Ammon's horn (tissue), 1 donor: Measurements from ENCODE around the gene ERFE.
"Not testable (repeated sequence)": the region's sequence is repeated elsewhere in the genome, so short reads cannot be mapped to it uniquely, and the experiment has no call there.

ENCODE experiments used
- DNase-seq: peaks from one replicate; pipeline ENCODE4 v3.0.0-alpha.2; 2016; ENCODE audit warnings: low spot score

The ERFE gene, protein sequence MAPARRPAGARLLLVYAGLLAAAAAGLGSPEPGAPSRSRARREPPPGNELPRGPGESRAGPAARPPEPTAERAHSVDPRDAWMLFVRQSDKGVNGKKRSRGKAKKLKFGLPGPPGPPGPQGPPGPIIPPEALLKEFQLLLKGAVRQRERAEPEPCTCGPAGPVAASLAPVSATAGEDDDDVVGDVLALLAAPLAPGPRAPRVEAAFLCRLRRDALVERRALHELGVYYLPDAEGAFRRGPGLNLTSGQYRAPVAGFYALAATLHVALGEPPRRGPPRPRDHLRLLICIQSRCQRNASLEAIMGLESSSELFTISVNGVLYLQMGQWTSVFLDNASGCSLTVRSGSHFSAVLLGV

DNA sequence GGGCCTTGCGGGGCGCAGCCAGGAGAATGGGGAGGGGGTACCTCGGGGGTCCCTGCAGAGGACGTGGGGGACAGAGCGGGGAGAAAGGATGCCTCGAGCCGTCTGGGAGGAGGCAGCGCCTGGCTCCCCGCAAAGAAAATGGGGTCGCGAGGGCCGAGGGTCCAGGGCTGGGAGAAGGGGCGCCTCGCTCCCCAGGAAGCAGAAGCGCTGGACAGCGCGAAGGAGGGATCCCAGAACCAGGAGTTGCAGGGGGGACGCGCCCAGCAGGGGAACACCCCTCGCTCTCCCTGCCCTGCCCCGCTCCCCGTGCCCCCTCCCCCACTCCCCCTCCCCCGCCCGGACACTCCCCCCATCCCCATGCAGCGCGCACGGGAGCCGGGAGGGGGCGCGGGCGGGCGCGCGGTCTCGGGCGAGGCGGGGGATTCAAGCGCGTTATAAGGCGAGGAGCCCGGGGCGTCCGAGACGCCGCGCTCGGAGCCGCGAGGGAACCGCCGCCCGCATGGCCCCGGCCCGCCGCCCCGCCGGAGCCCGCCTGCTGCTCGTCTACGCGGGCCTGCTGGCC is at the start of gene ERFE:
ERFE (plus strand) TSS at position 462 of the 562 bp plus-strand sequence; CDS start at position 500, 38 bp downstream.
- no peak for DNase-seq

DNA sequence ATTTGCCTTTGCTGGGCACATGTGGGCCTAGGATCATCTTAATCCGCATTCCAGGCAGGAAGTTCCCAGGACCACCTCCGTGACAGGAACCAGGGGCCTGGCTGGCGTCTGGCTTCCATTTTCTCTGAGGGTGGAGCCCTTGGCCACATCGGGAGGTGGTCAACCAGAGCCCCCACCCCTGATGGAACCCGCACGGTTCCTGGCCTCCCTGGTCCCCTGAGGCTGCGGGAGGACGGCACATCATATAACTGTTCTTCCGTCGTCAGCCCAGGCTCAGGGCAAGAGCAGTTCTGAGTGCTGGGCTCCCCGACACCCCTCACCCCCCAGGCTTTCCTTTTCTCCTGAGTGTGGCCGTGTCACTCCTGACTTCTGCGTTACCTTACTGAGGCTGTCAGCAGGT is 45.2 kb upstream of the ERFE start:
- no peak for DNase-seq

DNA sequence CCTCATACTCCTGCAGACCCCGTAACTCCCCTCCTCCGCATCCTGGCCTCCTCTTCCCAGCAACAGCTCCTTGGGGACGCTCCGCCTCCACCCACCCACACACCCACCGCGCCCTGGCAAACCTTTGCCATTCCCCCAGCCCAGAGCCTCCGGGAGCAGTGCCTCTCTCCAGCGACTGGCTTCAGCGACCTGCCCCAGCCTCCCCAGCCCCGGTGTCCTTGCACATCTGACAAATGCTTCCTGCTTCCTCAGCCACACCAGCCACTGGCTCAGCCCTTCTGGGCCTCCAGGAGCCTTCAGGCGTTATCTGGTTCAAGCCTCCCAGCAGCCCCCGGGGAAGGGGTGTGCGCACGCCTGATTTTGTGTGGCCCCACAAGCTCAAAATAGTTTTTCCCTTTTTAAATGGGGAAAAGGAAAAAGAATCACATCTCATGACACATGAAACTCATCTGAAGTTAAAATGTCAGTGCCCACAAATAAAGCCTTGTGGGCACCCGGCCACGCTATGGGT is 44.4 kb upstream of the ERFE start:
- DNase-seq, result no peak

DNA sequence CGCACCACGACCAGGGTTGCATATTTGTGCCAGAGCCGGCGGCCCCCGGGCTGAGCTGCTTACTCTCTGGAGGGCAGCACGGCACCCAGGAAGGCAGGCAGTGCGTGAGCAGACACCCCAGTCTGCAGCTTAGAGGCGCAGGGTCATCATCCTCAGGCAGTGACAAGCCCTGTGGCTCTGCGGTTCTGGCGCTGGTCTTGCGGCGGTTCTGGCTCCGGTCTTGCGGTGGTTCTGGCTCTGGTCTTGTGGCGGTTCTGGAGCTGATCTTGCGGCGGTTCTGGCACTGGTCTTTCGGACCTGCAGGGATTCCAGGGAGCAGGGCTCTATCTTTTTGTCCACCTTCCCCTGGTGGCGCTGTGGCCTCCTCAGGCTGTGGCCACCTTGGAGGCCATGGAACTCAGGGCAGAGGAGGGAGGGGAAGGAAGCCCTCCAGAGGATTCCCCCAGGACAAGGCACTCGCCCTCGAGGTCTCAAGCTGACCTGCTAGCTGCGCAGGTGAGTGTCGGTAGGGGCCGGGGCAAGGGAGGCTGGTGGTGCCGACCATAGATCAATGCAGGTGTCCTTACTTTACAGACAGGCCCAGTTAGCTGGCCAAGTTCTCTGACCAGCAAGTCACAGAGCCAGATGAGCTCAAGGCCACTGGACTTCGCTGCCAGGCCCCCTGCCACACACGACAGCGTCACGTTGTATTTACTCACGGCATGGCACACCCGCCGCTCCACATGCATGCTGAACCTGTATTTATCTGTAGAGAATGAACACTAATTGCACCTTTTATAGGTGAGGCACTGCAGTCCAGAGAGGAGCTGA is 43.7 kb upstream of the ERFE start:
- DNase-seq, result no peak

DNA sequence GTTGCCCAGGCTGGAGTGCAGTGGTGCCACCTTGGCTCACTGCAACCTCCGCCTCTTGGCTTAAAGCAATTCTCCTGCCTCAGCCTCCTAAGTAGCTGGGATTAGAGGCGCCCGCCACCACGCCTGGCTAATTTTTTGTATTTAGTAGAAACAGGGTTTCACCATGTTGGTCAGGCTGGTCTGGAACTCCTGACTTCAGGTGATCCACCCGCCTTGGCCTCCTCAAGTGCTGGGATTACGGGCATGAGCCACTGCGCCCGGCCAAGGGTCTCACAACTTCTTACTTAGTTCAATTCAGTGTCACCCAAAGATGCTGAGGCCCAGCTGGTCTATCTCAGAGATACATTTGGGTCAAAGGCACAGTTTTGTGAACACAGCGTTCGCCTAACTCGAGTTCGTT is 43.1 kb upstream of the ERFE start:
- DNase-seq, result not testable (repeated sequence)

DNA sequence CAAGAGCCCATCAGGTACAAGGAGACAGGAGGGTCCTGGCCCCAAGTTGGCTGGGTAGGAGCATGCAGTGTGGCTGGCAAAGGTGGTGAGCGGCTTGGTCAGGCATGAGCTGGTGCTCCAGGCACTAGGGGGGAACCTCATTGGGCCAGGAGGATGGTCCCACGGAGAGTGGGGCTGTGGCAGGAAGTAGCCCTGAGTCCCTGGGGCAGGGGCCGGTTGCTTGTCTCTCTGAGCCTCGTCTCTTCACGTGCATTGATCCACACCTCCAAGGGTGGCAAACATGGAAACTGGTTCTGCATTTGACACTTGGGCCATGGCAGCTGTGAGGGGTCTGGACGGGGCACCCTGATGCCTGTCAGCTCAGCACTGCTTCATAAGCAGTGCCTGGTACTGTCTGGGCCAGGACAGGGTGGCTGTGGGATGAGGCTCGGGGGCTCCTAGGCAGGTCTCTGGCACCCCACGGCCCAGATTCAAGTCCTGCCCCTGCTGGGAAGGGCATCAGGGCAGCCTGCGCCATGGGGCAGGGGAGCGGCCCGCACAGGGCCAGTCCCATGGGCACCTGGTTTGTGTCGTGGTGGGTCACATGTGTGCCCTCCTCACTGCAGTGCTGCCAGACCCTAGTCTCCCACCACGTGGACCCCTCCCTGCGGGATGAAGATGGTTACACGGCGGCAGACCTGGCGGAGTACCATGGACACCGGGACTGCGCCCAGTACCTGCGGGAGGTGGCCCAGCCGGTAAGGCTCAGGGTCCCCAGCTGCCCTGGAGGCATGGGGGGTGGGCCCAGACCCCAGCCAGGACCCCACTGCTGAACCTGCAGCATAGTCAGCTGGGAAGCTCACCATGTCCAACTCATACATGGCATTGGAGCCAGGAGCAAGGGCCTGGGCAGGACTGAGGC is 42.2 kb upstream of the ERFE start:
- no peak for DNase-seq

DNA sequence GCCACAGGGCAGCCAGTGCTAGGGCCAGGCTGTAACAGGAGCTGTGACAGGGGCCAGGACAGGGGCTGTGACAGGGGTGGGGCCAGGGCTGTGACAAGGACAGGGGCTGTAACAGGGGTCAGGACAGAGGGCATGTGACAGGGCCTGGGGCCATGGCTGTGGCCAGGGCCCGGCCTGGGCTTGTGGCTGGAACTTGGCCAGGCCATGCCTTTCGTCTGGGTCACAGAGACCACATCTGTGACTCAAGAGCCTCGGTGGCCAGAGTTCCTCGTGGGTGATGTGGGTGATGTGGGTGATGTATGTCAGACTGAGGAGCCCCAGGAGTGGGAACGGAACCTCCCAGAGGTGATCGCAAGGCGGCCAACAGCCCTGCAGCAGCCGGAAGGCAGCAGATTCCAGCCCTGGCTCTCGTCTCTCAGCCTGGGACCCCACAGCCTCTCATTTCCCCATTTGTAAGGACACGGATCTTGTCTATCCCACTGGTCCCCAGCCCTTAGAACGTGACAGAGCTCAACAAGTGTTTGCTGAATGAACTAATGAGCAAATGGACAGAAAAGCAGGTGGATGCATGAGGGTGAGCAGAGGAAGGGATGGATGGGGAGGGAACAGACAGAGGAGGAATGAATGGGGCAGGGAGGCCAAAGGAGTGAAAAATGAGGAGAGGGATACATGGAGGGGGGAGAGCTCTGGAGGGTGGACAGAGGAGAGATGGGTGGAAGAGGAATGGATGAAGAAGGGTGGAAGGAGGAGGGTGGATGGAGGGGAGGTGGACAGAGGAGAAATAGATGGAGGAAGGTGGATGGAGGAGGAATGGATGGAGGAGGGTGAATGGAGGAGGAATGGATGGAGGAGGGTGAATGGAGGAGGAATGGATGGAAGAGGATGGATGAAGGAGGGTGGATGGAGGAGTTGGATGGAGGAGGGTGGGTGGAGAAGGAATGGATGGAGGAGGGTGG is 41.3 kb upstream of the ERFE start:
- no peak for DNase-seq

DNA sequence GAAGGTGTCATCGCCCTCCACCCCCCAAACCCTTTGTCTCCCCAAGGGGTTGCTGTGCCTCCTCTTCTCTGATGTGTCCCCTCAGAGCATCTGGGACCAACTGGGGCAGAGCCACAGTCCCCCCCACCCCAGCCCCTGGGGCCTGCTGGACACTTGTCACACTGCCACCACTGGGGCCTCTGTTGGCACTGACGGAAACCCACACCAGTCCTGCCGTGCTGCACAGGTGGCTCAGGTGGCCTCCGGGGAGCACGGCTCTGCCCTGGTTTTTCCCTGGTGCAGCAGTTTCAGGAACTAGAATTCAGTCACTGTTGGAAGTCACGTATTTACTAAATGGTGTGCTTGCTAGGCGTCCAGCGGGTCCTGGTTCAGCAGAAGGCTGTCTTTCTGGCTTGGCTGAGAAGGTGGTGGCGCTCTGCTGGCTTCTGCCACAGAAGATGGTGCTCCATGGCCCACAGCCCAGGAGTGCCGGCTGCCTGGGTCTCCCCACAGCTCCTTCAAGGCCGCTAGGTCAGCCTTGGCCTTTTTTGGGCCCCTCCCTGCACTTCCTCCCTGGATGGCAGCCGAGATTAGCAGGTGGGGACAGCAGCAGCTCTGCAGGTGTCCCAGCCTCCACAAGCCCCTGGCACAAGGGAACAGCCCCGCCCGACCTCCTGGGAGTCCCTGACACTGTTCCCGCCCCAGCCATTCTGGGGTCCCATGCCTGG is 38.9 kb upstream of the ERFE start:
- DNase-seq, result no peak

DNA sequence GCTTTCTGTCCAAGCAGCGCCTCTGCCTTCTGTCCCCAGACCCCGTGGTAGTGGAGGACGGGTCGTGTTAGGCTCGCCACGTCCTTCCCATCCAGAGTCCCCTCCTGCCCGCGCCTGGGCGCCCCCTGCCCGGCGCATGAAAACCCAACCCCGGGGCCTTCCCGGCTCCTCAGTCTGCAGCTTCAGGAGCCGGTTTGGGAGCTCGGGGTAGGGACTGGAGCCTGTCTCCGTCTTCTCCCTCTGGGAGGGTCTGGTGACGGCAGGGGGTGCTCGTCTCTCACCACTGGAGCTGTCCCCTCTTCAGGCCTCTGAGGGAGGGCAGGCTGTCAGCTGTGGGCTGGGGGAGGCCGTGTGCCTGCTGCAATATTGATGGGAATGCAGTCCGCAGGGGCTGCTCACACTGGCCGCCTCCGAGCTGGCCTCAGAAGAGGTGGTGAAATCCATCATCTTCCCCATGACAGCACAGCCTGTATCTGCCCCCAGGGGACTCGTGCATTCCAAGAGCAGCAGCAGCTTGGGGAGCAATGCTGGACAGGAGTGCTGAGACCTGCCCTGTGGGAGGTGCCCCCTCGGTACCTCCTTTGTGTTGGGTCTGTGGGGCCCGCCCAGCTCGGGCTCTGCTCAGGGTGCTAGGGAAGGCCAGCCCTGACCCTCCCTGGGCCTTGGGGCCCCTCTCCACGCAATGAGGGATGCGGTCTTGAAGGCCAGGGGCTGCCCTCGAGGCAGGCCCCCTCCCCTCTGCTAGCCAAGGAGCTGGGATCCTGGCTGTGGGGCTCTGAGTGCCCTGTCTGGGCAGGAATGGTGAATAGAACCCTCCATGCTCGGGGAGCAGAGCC is 38.1 kb upstream of the ERFE start:
- DNase-seq, result no peak

DNA sequence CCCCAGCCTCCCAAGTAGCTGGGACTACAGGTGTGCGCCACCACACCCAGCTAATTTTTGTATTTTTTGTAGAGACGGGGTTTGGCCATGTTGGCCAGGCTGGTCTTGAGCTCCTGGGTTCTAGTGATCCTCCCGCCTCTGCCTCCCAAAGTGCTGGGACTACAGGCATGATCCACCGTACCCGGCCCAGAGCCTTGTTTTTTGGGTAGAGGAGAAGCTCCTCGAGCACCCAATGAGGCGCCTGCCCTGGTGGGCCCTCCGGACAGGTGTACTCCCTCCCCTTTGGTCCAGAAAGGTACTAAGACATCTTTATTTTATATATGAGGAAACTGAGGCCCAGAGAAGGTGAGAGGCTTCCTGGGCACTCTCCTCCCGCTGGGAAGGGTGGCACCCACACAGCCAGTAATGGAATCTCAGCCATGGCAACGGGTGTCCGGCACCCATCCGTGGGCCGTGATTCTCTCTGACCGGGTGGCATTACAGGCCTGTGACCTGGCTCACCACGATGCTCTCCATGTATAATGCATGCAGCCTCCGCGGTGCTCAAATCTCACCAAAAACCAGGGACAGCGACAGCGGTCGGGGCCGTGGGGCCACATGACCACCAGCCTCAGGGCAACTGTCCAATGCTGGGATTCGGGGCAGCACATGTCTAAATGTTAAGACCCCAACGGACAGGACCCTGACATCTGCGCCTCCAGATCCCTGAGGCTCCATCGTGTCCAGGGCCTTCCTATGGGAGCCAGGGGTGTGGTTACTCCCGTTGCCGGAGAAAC is 37.1 kb upstream of the ERFE start:
- DNase-seq, result no peak

DNA sequence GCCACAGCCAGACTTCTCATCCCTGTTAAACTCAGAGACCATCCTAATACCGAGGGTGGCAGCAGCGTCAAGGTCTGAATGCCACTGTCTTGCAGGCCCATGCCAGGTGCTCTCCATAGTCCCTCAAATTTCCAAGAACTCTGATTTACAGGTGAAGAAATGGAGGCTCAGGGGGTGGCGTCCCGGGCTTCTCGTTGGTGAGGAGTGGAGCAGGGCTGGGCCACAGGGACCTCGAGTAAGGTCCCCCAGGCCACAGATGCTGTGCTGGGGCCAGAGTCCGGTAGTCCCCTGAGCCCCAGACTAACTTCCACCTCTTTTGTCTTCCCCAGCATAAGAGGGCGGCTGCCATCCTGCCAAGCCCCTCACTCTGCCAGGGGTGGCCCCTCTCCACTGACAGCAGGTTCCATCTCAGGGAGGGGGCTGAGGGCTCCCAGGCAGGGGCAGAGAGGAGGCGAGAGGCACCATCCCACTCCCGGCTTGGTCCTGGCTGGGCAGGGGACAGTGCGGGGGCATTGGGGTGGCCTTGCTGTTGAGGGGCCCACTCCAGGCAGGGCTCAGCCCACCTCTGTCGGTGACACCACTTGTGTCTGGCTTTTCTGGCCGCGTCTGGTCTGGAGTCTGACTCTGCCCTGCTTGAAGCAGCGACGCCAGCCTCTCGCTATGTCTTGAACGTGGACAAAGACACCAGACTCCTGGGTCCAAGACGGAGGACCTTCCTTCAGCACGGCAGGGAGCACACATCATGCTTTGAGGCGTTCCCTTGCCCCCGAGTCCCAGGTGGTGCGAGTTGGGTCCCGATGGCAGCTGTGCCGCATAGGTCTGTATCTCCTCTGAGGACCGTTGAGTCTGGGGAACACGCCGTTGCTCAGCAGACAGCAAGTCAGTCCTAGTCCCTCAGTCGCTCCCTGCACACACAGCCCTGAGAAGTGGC is 36.2 kb upstream of the ERFE start:
- DNase-seq, result no peak

DNA sequence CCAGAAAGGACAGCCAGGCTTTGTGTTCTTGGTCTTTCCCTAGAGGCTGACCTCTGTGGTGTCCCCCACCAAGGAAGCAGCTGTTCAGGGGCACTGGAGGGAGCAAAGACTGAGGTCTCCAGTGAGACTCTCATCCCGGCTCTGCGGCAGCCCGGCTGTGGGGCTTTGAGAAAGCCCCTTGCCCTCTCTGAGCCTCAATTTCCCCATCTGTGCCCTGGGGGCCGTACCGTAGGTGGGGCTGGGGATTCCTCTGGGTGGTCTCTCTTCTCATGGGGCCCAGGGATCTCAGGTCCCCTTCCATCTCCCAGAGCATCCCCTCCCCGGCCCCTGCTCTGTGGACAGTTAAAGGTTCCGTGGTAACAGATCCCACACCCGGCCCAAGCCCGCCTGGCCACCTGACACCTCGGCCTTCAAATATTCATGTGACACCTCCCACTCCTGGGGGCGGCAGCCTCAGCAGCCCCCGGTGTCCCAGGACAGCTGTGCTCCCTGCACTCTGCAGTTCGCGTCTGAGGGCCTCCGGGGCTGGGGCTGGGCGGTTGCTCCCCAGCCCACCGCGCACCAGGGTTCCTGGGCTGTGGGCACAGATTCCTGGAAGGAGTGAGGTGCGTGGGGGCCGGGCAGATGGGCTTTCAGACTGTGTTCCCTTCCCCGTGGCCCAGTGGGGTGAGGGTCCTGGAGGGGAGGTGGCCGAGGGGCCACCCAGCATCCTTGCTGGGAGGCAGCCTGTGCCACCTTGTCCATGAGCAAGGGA is 35.4 kb upstream of the ERFE start:
- DNase-seq, result no peak

DNA sequence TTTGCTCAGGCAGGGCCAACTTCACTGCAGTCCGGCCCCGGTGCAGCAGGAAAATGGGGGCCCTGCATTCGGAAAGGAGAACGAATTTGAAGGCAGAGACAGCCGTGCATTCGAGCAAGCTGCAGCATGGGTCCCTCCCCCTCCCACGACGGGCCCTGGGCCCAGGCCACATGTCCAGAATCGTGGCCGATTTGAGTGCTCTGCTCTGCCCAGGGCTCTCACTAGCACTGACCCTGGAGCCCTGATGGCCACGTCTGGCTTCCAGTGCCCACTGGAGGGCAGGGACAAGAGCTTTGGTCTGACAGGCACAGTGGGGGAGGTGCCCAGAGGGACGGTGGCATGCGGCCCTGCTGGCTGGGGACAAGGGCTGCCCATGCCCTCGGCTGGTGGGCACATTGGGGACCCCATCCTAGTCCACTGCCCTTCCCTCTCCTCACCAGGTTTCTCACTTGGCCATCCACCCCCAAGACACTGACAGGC is 34.7 kb upstream of the ERFE start:
- no peak for DNase-seq

DNA sequence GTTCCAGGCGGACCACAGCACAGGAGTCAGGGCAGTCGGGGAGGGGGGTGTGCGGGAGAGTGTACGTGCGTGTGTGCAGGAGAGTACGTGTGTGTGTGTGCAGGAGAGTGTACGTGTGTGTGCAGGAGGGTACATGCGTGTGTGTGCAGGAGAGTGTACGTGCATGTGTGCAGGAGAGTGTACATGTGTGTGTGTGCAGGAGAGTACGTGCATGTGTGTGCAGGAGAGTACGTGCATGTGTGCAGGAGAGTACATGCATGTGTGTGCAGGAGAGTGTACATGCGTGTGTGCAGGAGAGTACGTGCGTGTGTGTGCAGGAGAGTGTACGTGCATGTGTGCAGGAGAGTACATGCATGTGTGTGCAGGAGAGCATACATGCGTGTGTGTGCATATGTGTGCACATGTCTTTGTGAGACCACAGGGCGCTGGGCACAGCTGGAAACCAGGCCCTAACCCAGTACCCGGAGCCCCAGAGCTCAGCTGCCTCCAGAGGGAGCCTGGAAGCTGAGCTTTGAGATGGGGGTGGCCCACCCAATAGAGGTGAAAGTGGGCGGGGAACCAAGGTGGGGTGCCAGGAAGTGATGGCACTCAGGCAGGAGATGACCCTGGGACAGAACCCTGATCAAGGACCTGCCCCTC is 34.2 kb upstream of the ERFE start:
- no peak for DNase-seq

DNA sequence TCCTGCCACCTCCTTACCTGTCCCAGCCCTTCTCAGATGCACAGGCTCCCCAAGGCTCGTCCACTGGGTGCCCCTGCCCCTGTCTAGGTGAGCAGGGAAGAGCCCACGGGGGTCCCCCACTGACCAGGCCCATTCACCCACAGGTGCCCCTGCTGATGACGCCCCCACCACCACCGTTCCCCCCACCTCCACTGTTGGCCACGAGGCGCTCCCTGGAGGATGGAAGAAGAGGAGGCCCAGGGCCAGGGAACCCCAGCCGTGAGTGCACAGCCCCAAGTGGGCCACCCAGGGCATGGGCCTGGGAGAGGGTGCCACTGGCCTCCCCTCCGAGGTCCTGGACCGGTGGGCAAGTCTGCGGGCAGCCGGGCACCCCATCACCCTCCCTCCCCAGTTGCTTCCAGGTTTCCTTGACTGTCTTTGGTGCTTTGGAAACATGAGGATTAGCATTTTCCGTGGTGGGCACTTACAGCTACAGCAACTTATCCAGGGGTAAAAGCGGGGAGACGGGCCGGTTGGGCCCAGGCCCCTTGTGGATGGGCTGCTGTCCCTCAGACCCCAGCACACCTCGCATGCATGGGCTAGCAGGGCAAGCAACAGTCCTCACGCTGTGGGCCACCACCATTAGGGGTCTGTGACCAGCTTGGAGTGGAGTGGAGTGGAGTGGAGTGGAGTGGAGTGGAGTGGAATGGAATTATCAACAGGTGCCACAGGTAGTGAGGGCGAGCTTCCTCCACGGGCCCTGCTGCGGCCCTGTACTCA is 33.5 kb upstream of the ERFE start:
- no peak for DNase-seq
